Skeletal muscle satellite cell (primary cell): ENCODE data around the gene SIL1.
"Not testable (repeated sequence)": the region's sequence is repeated elsewhere in the genome, so short reads cannot be mapped to it uniquely, and the experiment has no call there.

Experiments used
- H3K27me3 ChIP-seq: 2 replicates; pipeline ENCODE4 v1.7.0; 2013; ENCODE audit warnings: low read length; ENCODE audit not compliant: control insufficient read depth, insufficient read depth
- H3K36me3 ChIP-seq: 2 replicates; pipeline ENCODE4 v1.7.0; 2013; ENCODE audit warnings: mild to moderate bottlenecking, control low read depth, low read length; ENCODE audit not compliant: insufficient read depth
- H3K4me1 ChIP-seq: 2 replicates; pipeline ENCODE4 v1.7.0; 2013; ENCODE audit warnings: low read length; ENCODE audit not compliant: control insufficient read depth, insufficient read depth
- H3K4me2 ChIP-seq: 2 replicates; pipeline ENCODE4 v1.7.0; 2013; ENCODE audit warnings: mild to moderate bottlenecking, low read length
- H3K4me3 ChIP-seq: 2 replicates; pipeline ENCODE4 v1.7.0; 2013; ENCODE audit warnings: low read length
- H3K9ac ChIP-seq: 2 replicates; pipeline ENCODE4 v1.7.0; 2013; ENCODE audit warnings: mild to moderate bottlenecking, low read depth, low read length, moderate library complexity
- H3K9me3 ChIP-seq: replicated peaks from 2 replicates; pipeline ENCODE4 v1.7.0; 2013; ENCODE audit warnings: mild to moderate bottlenecking, control low read depth, low read length

Gene SIL1

DNA sequence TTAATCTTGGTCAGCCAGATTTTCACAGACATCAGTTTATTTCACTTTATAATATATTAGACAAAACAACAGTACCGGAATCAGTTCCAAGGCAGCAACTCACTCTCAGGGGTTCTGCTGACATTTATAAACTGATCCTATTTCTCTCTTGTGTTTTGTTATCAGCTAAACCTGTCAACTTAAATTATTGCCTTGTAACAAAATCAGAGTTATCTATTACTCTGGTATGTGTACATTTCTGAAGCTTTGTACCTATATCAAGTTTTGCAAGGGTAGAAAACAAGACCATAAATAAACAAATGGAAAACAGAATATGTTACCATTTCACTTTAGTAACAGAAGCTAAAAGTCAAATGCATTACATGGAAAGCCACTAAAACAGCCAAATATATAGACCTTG is 122.1 kb downstream of the SIL1 start:
- H3K9ac ChIP-seq = no peak overlapping the region
- peaks cover 6% of the 10 kb centered on the region for H3K4me1 ChIP-seq
- H3K4me3 ChIP-seq = no peak overlapping the region
- no peak overlapping the region for H3K4me2 ChIP-seq
- no peaks in the 10 kb centered on the region for H3K27me3 ChIP-seq
- H3K36me3 ChIP-seq = no peaks in the 10 kb centered on the region
- H3K9me3 ChIP-seq = no peaks in the 10 kb centered on the region

DNA sequence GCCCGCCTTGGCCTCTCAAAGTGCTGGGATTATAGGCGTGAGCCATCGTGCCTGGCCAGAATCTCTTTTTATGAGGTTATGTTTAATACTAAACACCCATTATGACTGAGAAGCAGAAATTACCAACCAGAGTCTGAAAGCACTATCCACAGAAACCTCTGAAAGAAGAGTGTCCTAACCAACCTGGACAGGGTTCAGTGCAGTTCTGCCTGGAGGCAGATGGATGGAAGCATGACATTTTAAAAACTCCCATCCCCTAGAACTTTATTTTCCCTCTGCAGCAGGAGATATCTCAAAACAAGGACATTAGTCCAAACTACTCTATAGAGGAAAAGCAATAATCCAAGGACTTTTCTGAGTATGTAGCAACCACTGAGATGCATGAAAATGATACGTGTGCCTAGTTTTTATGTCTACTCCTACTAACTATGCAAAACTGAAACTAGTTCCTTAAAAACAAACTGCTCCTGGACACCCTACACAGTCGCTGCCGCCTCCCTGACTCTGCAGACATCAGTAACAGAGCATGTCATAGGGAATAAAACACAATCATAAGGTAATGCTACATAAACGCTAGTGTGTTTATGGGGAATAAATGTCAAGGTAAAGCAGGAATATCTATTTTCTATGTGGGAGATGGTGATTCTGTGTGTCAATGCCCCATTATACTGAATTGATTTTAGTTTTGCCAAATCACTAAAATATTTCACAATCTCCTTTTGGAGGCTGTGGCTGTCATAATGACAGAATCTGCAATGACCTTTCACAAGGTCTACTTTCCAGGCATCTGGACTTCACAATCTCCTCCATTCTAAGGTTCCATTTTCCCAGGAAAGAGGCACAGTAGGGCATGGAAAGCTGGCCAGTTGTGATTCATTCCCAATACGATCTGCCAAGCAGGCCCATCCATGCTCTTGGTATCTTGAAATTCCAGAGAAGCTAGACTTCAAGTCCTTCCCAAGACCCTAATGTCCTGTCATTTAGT is 122.8 kb downstream of the SIL1 start:
- Histone ChIP-seq H3K27me3 (no peaks in the 10 kb centered on the region), H3K4me1 (peaks cover 6% of the 10 kb centered on the region), H3K9me3 (no peaks in the 10 kb centered on the region), H3K4me3 (no peak overlapping the region), H3K9ac (no peak overlapping the region), H3K36me3 (no peaks in the 10 kb centered on the region), H3K4me2 (peak overlapping the region; percentile 42)

- H3K4me1 ChIP-seq, H3K4me2 ChIP-seq, H3K4me3 ChIP-seq, H3K9ac ChIP-seq, H3K9me3 ChIP-seq, H3K36me3 ChIP-seq, H3K27me3 ChIP-seq: not testable (repeated sequence)
These were observed 124.2 kb downstream of the SIL1 start for GRCh38 chr5:139073956-139074355.

- Histone ChIP-seq H3K9ac (no peak overlapping the region), H3K27me3 (no peaks in the 10 kb centered on the region), H3K9me3 (no peaks in the 10 kb centered on the region), H3K4me2 (no peak overlapping the region), H3K4me3 (no peak overlapping the region), H3K4me1 (peaks cover 10% of the 10 kb centered on the region), H3K36me3 (no peaks in the 10 kb centered on the region)
These were observed 129.5 kb downstream of the SIL1 start for GRCh38 chr5:139068494-139069151.

DNA sequence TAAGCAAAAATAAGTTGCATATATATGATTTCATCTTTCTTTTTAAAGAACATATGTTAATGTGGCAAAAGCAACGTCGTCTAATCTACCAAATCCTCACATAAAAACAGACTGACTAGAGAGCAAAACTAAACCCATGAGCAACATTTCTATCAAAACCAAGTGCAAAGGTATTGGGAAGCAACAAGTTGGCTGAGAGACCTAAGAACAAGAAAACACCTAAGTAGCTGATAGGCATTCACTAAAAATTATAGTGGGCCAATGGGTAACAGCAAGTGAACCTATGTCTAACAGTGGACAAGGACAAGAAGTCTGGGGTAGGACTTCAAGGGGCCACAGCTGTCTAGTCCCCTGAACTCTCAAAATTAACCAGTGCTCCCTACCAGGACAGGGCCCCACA is 130.1 kb downstream of the SIL1 start:
- Histone ChIP-seq H3K36me3 (no peaks in the 10 kb centered on the region), H3K9ac (no peak overlapping the region), H3K4me2 (no peak overlapping the region), H3K27me3 (no peaks in the 10 kb centered on the region), H3K4me1 (peaks cover 10% of the 10 kb centered on the region), H3K4me3 (no peak overlapping the region), H3K9me3 (no peaks in the 10 kb centered on the region)

DNA sequence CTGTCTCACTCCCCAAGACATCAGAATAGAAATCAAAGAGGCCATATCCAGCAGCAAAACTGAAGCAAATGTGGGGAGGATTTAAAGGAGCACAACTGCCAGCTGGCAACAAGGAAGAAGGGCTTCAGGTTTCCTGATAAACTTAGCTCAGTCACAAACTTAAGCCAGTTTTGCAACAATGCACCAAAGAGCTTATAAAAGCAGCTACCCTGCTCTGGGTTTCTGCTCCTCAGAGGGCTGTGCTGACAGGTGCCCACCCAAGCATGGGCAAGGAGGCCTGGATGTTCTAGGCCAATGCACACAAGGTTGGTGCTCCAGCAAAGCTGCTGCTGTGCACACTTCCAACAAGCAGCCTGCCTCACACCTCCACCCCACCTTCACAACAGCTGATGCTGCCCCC is 132.9 kb downstream of the SIL1 start:
- Histone ChIP-seq H3K27me3 (no peaks in the 10 kb centered on the region), H3K36me3 (no peaks in the 10 kb centered on the region), H3K4me1 (peaks cover 26% of the 10 kb centered on the region), H3K9me3 (no peaks in the 10 kb centered on the region), H3K4me3 (no peak overlapping the region), H3K4me2 (no peak overlapping the region), H3K9ac (no peak overlapping the region)

DNA sequence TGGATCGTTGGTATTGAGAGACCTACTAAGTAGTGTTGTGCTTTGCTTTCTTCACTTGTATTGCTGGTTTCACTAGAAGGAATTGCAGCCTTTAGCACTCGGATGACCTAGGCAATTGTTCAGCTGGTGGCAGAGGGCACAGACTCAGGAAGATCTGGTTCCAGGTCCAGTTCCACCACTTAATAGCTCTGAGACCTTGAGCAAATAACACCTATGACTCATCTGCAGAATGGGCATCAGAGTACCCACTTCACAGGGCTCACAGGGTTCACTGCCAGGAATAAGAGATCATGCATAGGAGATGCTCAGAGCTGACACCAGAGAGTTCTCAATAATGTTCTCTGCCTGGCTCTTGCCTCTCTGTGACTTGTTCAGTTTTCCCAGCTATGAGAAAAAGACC is 133.6 kb downstream of the SIL1 start:
- Histone ChIP-seq H3K36me3 (no peaks in the 10 kb centered on the region), H3K9ac (no peak overlapping the region), H3K4me3 (no peak overlapping the region), H3K27me3 (no peaks in the 10 kb centered on the region), H3K4me2 (no peak overlapping the region), H3K9me3 (no peaks in the 10 kb centered on the region), H3K4me1 (peaks cover 26% of the 10 kb centered on the region)

DNA sequence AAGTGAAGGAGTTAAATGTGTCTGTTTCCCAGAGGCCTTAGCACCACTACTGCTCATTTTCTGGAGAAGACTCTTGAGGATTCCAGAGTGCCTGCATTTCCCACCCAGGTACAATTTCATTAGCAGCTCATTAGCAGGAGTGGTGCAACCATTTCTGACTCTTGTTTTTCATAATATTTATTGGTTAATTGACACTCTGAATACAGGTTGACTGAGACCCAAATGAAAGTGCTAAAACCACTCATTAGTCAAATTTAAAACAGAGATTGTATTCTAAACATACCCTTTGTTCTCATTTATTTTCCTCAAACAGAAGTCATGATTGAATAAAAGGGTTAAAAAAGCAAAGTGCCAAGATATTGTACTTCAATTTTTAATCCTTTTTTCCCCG is 134.5 kb downstream of the SIL1 start:
- Histone ChIP-seq H3K9me3 (no peaks in the 10 kb centered on the region), H3K36me3 (no peaks in the 10 kb centered on the region), H3K9ac (no peak overlapping the region), H3K4me2 (no peak overlapping the region), H3K4me3 (no peak overlapping the region), H3K27me3 (no peaks in the 10 kb centered on the region), H3K4me1 (peaks cover 26% of the 10 kb centered on the region)

GRCh38 chr5:139062910-139063663 is 135.1 kb downstream of the SIL1 start:
- peaks cover 26% of the 10 kb centered on the region for H3K4me1 ChIP-seq

GRCh38 chr5:139061856-139062255 is 136.3 kb downstream of the SIL1 start:
- Histone ChIP-seq H3K36me3 (no peaks in the 10 kb centered on the region), H3K4me1 (peaks cover 26% of the 10 kb centered on the region), H3K27me3 (no peaks in the 10 kb centered on the region), H3K4me3 (peak overlapping the region; percentile 8), H3K4me2 (peak overlapping the region; percentile 46), H3K9ac (no peak overlapping the region), H3K9me3 (no peaks in the 10 kb centered on the region)

More at GRCh38 chr5:139062910-139063663, 135.1 kb downstream of the SIL1 start:
- Histone ChIP-seq H3K36me3 (no peaks in the 10 kb centered on the region), H3K9ac (no peak overlapping the region), H3K4me2 (no peak overlapping the region), H3K27me3 (no peaks in the 10 kb centered on the region), H3K9me3 (no peaks in the 10 kb centered on the region), H3K4me3 (no peak overlapping the region)

- Histone ChIP-seq H3K4me1 (peaks cover 26% of the 10 kb centered on the region), H3K4me2 (peak overlapping the region; percentile 46), H3K9ac (no peak overlapping the region), H3K9me3 (no peaks in the 10 kb centered on the region), H3K36me3 (no peaks in the 10 kb centered on the region), H3K27me3 (no peaks in the 10 kb centered on the region), H3K4me3 (peak overlapping the region; percentile 8)
These were observed 136.9 kb downstream of the SIL1 start for GRCh38 chr5:139061274-139061673.
